Astrocyte of the spinal cord (primary cell): ENCODE data around the gene GSN.
A peak's percentile ranks its signal among the peaks of the same experiment; 100 is the strongest.

Source experiments
- DNase-seq: peaks from one replicate; pipeline ENCODE4 v3.0.0; 2011; ENCODE audit warnings: low read depth, low spot score
- H3K4me3 ChIP-seq: 2 replicates; pipeline ENCODE4 v1.5.1; 2011; ENCODE audit warnings: low read depth, mild to moderate bottlenecking, low read length, moderate library complexity
- in situ Hi-C: cut with HindIII; loops from 2 replicates; pipeline ENCODE4 v1.10.0; 2017; ENCODE audit warnings: low sequenced_read_pairs
- TF ChIP-seq, protein P1 (sequence below): IDR thresholded peaks from 2 replicates; pipeline ENCODE4 v1.5.1; 2012; ENCODE audit warnings: low read depth, mild to moderate bottlenecking, low read length, inconsistent platforms

GSN gene

DNA sequence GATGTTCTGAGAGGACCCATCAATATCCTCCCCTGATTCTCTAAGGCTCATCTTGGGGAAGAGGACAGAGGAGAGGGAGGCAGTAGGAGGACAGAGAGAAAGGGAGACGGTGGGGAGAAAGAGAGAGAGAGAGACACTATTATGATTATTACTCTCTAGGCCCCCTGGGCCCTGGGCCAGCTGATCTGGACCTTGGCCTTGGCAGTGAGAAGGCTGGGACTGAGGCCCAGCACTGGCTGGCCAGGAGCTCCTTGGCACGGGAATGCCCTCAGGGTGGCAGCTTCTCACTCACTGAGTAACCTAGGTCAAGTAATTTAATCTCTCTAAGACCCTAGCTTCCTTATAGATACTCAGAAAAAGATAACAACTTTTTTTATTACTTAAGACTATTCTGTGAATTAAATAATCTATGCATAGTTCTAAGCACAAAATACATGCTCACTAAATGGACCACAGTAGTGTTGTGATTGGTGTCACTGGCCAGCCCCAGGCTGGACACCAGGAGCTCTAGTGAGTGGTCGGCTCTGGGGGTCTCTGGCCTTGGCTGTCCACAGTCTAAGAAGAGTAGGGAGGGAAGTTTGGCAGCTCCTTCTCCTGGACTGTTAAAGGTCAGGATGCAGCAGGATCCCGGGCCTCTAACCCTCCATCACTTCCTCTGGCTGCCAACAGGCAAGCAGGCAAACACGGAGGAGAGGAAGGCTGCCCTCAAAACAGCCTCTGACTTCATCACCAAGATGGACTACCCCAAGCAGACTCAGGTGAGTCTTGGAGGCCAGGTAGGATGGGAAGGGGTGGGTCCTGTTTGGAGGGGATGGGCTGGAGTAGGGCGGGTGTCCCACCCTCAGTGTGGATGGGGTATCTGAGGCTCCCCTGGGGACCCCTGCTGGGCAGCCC lies 50.0 kb downstream of the GSN start:
- TF ChIP-seq, protein P1, sequence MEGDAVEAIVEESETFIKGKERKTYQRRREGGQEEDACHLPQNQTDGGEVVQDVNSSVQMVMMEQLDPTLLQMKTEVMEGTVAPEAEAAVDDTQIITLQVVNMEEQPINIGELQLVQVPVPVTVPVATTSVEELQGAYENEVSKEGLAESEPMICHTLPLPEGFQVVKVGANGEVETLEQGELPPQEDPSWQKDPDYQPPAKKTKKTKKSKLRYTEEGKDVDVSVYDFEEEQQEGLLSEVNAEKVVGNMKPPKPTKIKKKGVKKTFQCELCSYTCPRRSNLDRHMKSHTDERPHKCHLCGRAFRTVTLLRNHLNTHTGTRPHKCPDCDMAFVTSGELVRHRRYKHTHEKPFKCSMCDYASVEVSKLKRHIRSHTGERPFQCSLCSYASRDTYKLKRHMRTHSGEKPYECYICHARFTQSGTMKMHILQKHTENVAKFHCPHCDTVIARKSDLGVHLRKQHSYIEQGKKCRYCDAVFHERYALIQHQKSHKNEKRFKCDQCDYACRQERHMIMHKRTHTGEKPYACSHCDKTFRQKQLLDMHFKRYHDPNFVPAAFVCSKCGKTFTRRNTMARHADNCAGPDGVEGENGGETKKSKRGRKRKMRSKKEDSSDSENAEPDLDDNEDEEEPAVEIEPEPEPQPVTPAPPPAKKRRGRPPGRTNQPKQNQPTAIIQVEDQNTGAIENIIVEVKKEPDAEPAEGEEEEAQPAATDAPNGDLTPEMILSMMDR, result no peak
- DNase-seq, result no peak
- H3K4me3 ChIP-seq, result no peak overlapping the region
- in situ Hi-C loops, result no loop called here

- TF ChIP-seq, protein P1, result no peak
- no peak overlapping the region for H3K4me3 ChIP-seq
- in situ Hi-C loops, result no loop called here
- DNase-seq, result no peak
Observed at GRCh38 chr9:121318631-121319382, 50.8 kb downstream of the GSN start.

GRCh38 chr9:121319383-121319780 lies 51.4 kb downstream of the GSN start:
- TF ChIP-seq, protein P1, result no peak
- in situ Hi-C loops, result no loop called here
- DNase-seq, result no peak
- H3K4me3 ChIP-seq, result no peak overlapping the region

- in situ Hi-C loops, result no loop called here
- TF ChIP-seq, protein P1, result no peak
- DNase-seq, result peak; percentile 39
- no peak overlapping the region for H3K4me3 ChIP-seq
Observed at GRCh38 chr9:121321016-121321503, 53.1 kb downstream of the GSN start.

DNA sequence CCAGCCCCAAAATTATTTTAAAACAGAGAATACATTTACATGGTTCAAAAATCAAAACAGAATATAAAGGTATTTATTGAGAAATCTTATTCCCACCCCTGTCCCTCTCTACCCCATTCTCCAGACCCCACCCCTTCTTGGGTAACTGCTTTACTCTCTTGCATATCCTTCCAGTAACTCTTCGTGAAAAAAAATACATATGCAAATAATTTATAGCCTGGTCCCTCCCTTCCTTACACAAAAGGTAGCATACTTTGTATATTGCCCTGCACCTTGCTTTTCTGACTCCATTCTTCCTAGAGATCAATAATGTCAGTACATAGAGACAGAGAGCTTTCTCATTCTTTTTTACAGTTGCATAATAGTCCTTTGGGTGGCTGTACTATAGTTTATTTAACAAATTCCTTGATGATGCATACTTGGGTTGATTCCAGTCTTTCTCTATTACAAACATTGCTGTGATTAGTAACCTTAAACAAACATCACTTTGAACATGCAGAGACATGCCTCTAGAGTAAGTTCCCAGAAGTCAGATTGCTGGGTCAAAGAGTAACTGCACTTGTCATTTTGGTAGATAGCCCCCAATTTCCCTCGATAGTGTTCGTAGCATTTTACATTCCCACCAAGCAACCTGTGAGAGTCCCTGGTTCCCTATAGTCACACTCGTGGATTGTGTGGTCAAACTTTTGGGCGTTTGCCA lies 54.2 kb downstream of the GSN start:
- TF ChIP-seq, protein P1, result no peak
- no peak overlapping the region for H3K4me3 ChIP-seq
- in situ Hi-C loops, result no loop called here
- peak; percentile 95 for DNase-seq
